ENCODE measurements around the gene RASSF4.
"Not testable (repeated sequence)": the region's sequence is repeated elsewhere in the genome, so short reads cannot be mapped to it uniquely, and the experiment has no call there.

RASSF4 gene

GRCh38 chr10:45008524-45009161, 49.0 kb downstream of the RASSF4 start:
- Histone ChIP-seq H3K36me3 (ENCODE audit: insufficient read depth, low read length) (peaks cover 7% of the 10 kb centered on the region; the same call in 1 of the 2 replicates), H3K9me3 (ENCODE audit: control insufficient read depth, insufficient read depth, low read length) (no peaks in the 10 kb centered on the region), H3K4me1 (ENCODE audit: insufficient read depth, low read length) (no peaks in the 10 kb centered on the region), H3K9ac (ENCODE audit: low read depth, low read length) (no peak overlapping the region)

GRCh38 chr10:45014557-45014956, 55.0 kb downstream of the RASSF4 start:
- not testable (repeated sequence) for H3K4me1 ChIP-seq (ENCODE audit: insufficient read depth, low read length); H3K36me3 ChIP-seq (ENCODE audit: insufficient read depth, low read length); H3K9me3 ChIP-seq (ENCODE audit: control insufficient read depth, insufficient read depth, low read length); H3K9ac ChIP-seq (ENCODE audit: low read depth, low read length)

GRCh38 chr10:45015590-45015989, 56.0 kb downstream of the RASSF4 start:
- Histone ChIP-seq H3K36me3 (ENCODE audit: insufficient read depth, low read length) (no peaks in the 10 kb centered on the region), H3K9me3 (ENCODE audit: control insufficient read depth, insufficient read depth, low read length) (no peaks in the 10 kb centered on the region), H3K9ac (ENCODE audit: low read depth, low read length) (no peak overlapping the region), H3K4me1 (ENCODE audit: insufficient read depth, low read length) (no peaks in the 10 kb centered on the region)

GRCh38 chr10:45023426-45023825, 63.8 kb downstream of the RASSF4 start:
- Histone ChIP-seq H3K9me3 (ENCODE audit: control insufficient read depth, insufficient read depth, low read length) (no peaks in the 10 kb centered on the region), H3K9ac (ENCODE audit: low read depth, low read length) (no peak overlapping the region), H3K4me1 (ENCODE audit: insufficient read depth, low read length) (no peaks in the 10 kb centered on the region), H3K36me3 (ENCODE audit: insufficient read depth, low read length) (no peaks in the 10 kb centered on the region)

- Histone ChIP-seq H3K9ac (ENCODE audit: low read depth, low read length) (no peak overlapping the region), H3K9me3 (ENCODE audit: control insufficient read depth, insufficient read depth, low read length) (peaks cover 4% of the 10 kb centered on the region; the same call in 1 of the 2 replicates), H3K4me1 (ENCODE audit: insufficient read depth, low read length) (no peaks in the 10 kb centered on the region), H3K36me3 (ENCODE audit: insufficient read depth, low read length) (no peaks in the 10 kb centered on the region)
Measured at GRCh38 chr10:45034301-45034700, 74.7 kb downstream of the RASSF4 start.

GRCh38 chr10:45035673-45036072, 76.1 kb downstream of the RASSF4 start:
- no peak overlapping the region for H3K9ac ChIP-seq (ENCODE audit: low read depth, low read length)
- no peaks in the 10 kb centered on the region for H3K36me3 ChIP-seq (ENCODE audit: insufficient read depth, low read length)
- no peaks in the 10 kb centered on the region for H3K4me1 ChIP-seq (ENCODE audit: insufficient read depth, low read length)
- H3K9me3 ChIP-seq (ENCODE audit: control insufficient read depth, insufficient read depth, low read length): peaks cover 4% of the 10 kb centered on the region; the same call in 1 of the 2 replicates

GRCh38 chr10:45040921-45041542, 81.4 kb downstream of the RASSF4 start:
- H3K36me3 ChIP-seq (ENCODE audit: insufficient read depth, low read length): no peaks in the 10 kb centered on the region
- H3K9me3 ChIP-seq (ENCODE audit: control insufficient read depth, insufficient read depth, low read length): no peaks in the 10 kb centered on the region
- peaks cover 10% of the 10 kb centered on the region for H3K4me1 ChIP-seq (ENCODE audit: insufficient read depth, low read length)
- H3K9ac ChIP-seq (ENCODE audit: low read depth, low read length): no peak overlapping the region

- peaks cover 10% of the 10 kb centered on the region for H3K4me1 ChIP-seq (ENCODE audit: insufficient read depth, low read length)
- H3K9ac ChIP-seq (ENCODE audit: low read depth, low read length): peak overlapping the region; percentile 25
- H3K9me3 ChIP-seq (ENCODE audit: control insufficient read depth, insufficient read depth, low read length): no peaks in the 10 kb centered on the region
- no peaks in the 10 kb centered on the region for H3K36me3 ChIP-seq (ENCODE audit: insufficient read depth, low read length)
Measured at GRCh38 chr10:45044290-45044689, 84.7 kb downstream of the RASSF4 start.

All from ES-I3 (cell line).